HCT116 (cell line): ENCODE results near the gene HOXD9.

ENCODE experiments used
- EZH2 ChIP-seq: fragments of 200-600 bp; sonication (generic); IDR thresholded peaks from 2 replicates; pipeline ENCODE4 v1.6.1; 2017; ENCODE audit warnings: antibody characterized with exemption, mixed run types
- POLR2A ChIP-seq: IDR thresholded peaks from 2 replicates; pipeline ENCODE4 v1.7.0; 2011; ENCODE audit warnings: borderline replicate concordance; ENCODE audit not compliant: insufficient read depth, insufficient read length; ENCODE audit errors: extremely low read depth
- SIN3A ChIP-seq: IDR thresholded peaks from 2 replicates; pipeline ENCODE4 v1.6.1; 2012; ENCODE audit warnings: low read depth
- SP1 ChIP-seq: IDR thresholded peaks from 2 replicates; pipeline ENCODE4 v1.6.1; 2012; ENCODE audit warnings: low read depth

- TF ChIP-seq POLR2A = no peak
- no peak for TF ChIP-seq SP1
- no peak for TF ChIP-seq EZH2
- TF ChIP-seq SIN3A = no peak
Measured at GRCh38 chr2:176076796-176077195, 45.7 kb upstream of the HOXD9 start.
